ENCODE data around the gene BTG2. TPM values are rescaled to one million over a fixed set of nuclear protein-coding genes. Genes with fewer than 3 reads are reported as not detected.

The BTG2 gene
- total RNA-seq, 2 experiments from 2014 or later = 116 TPM

DNA sequence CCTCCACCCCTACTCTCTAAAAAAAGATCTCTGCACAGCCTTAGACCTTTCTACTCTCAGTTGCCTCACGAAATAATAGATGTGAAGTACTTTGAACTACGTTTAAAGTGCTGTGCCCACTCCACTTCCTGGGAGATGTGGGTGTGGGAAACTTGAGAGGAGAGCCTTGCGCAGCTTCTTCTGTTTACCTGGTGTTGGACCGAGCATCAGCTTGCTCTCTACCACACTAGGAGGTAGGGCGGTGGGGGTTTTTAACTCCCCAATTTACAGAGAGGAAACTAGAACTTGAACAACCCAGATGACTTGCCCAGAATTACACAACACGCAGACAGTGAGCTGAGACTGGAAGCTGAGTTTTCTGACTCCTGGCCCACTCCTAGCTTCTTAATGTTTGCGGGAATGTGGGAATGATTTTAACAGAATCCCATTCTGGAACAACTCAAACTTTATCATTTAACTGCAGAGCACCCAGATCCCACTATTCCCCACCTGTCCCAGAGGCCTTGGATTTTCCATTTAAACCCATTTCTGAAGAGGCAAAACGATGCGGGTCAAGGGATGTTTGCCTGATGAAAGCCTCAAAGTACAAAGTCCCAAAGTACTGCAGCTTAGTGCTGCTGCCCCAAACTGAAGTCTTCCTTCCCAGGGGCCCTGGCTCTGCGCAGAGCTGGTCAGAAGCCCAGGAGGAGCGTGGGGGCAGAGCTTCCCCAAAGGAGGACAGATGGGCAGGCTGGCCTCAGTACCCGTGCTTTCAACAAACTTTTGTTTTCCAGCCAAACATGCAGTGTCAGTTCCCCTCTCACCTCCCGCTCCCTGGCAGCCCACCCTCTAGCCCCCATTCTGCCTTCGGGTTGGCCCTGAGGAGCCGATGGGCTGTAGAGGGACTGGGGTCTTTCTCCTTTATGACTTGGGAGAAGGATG is 19.0 kb downstream of the BTG2 start:
- DNase-seq = peak; percentile 34
- H3K36me3 Mint-ChIP-seq (ENCODE audit: low read depth) = no peaks in the 10 kb centered on the region
- peak overlapping the region; percentile 67 for H3K27ac Mint-ChIP-seq
- H3K4me1 Mint-ChIP-seq = peaks cover 92% of the 10 kb centered on the region
- H3K4me3 Mint-ChIP-seq = peak overlapping the region; percentile 16
- H3K9me3 Mint-ChIP-seq = no peaks in the 10 kb centered on the region
- H3K27me3 Mint-ChIP-seq = no peaks in the 10 kb centered on the region
- ChIA-PET CTCF (interaction anchor here (0.6 to 12.4 kb wide), 13 partner anchors 14 to 163 kb away, joined by 3 to 238 read pairs (median 6); partner anchors contain the start of gene BTG2), POLR2A (interaction anchor here (1.2 to 10.2 kb wide), 7 partner anchors 12 to 302 kb away, joined by 4 to 433 read pairs (median 53); partner anchors contain the start of gene BTG2)

DNA sequence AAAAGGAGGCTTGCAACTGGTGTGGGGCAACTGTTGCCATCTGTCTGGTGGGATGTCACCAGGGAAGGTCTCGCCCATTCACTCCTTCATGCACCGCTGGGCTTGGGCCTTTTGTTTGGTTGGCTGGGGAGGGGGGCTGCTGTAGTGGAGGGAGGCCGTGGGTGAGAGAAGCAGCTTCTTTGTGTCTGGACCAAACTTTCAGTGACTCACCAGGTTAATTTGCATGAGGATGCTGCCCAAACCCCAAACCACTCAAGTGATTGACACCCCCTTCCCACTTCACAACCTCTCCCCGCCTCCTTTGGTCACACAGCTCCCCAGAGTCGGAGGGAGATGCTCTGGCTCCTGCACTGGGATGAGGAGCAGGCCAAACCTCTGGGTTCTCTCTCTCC is 19.7 kb downstream of the BTG2 start:
- peak; percentile 77 for DNase-seq
- Mint-ChIP-seq H3K27me3 (no peaks in the 10 kb centered on the region), H3K4me3 (peak overlapping the region; percentile 33), H3K4me1 (peaks cover 86% of the 10 kb centered on the region), H3K27ac (peak overlapping the region; percentile 47), H3K36me3 (ENCODE audit: low read depth) (no peaks in the 10 kb centered on the region), H3K9me3 (no peaks in the 10 kb centered on the region)
- CTCF ChIA-PET = interaction anchor here (0.6 to 12.4 kb wide), 14 partner anchors 11 to 162 kb away, joined by 3 to 238 read pairs (median 5); partner anchors contain the start of gene BTG2
- POLR2A ChIA-PET = interaction anchor here (1.2 to 10.2 kb wide), 7 partner anchors 11 to 301 kb away, joined by 4 to 433 read pairs (median 53); partner anchors contain the start of gene BTG2

DNA sequence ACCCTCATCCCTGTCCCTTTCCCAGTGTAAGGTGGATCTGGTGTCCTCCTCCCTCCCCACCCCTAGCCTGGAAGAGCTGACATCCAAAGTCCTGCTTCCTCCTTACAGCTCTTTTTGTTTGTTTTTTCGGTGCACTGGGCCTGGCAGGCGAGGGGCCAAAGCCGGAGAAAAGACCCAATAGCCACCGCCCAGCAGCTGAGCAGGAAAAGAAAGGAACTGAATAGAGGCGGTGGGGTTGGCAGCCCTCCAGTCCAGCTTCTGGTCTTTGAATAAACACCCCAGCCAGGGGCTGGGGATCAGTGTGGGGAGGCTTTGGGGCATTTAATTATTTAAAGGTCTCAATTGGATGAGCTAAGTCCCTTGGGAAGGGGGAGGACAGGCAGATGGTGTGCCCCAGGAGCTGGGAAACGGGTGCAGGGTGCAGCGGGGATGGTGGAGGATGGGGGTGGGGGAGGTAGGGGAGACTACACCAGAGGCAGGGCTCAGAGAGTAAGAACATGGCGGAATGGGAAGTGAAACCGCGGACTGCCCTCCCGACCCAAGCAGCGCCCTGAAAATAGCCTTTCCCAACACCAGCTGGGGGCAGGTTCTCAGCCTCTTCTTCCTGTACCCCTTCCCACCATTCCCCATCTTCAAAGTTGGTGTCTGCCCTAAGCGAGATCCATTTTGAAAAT is 20.2 kb downstream of the BTG2 start:
- POLR2A ChIA-PET = interaction anchor here (1.2 to 10.2 kb wide), 8 partner anchors 9 to 301 kb away, joined by 4 to 433 read pairs (median 50); partner anchors contain the start of gene BTG2
- peaks cover 80% of the 10 kb centered on the region for H3K4me1 Mint-ChIP-seq
- H3K36me3 Mint-ChIP-seq (ENCODE audit: low read depth) = no peaks in the 10 kb centered on the region
- H3K9me3 Mint-ChIP-seq = no peaks in the 10 kb centered on the region
- no peak for DNase-seq
- H3K27me3 Mint-ChIP-seq = no peaks in the 10 kb centered on the region
- CTCF ChIA-PET = interaction anchor here (0.7 to 12.4 kb wide), 12 partner anchors 12 to 162 kb away, joined by 3 to 238 read pairs (median 6); partner anchors contain the start of gene BTG2
- H3K27ac Mint-ChIP-seq = peak overlapping the region; percentile 47
- H3K4me3 Mint-ChIP-seq = peak overlapping the region; percentile 33

DNA sequence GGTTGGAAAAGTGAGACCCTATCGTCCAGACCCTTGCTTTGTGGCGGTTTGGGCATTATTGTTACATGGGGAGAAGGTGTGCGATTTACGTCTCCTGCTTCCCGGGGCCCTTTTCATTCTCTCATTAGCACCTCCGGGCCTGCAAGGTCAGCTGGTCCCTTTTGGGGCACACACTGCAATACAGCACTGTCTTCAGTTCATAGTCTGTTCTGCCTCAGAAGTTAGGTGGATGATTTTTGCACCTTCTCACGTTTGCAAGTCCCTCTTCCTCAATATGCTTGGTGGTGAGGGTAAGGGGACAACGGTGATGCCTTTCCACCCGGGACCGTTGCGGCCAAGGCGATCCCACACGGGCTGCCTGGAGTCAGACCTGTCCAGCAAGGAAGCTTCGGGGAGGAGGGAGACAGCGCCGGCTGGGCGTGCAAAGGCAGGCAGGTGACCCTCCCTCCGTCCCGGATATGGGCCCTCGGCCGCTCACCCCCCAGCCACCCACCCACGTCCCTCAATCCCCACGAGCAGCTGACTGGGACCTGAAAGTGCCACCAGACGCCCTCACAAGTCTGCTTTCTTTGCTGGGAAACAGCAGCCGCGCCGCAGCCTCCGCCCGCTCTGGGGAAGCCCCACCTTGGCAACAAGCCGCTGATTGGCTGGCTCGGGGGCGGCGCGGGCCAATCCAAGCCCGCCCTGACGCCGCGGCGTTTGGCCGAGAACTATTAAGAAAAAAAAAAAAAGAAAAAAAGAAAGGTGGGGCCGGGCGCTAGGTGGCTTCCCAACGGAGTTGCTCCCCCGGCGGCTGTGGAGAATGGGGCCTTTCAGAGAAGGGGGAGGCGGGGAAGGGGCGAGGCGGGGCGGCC is 21.7 kb downstream of the BTG2 start:
- peak; percentile 95 for DNase-seq
- no peaks in the 10 kb centered on the region for H3K36me3 Mint-ChIP-seq (ENCODE audit: low read depth)
- H3K27me3 Mint-ChIP-seq = no peaks in the 10 kb centered on the region
- ChIA-PET POLR2A (interaction anchor here (1.3 to 10.2 kb wide), 10 partner anchors 9 to 355 kb away, joined by 4 to 433 read pairs (median 36); partner anchors contain the start of gene BTG2), CTCF (interaction anchor here (0.6 to 12.4 kb wide), 19 partner anchors 10 to 161 kb away, joined by 3 to 238 read pairs (median 5); partner anchors contain the start of gene BTG2)
- peaks cover 65% of the 10 kb centered on the region for H3K4me1 Mint-ChIP-seq
- H3K4me3 Mint-ChIP-seq = peak overlapping the region; percentile 75
- no peaks in the 10 kb centered on the region for H3K9me3 Mint-ChIP-seq
- peak overlapping the region; percentile 95 for H3K27ac Mint-ChIP-seq

DNA sequence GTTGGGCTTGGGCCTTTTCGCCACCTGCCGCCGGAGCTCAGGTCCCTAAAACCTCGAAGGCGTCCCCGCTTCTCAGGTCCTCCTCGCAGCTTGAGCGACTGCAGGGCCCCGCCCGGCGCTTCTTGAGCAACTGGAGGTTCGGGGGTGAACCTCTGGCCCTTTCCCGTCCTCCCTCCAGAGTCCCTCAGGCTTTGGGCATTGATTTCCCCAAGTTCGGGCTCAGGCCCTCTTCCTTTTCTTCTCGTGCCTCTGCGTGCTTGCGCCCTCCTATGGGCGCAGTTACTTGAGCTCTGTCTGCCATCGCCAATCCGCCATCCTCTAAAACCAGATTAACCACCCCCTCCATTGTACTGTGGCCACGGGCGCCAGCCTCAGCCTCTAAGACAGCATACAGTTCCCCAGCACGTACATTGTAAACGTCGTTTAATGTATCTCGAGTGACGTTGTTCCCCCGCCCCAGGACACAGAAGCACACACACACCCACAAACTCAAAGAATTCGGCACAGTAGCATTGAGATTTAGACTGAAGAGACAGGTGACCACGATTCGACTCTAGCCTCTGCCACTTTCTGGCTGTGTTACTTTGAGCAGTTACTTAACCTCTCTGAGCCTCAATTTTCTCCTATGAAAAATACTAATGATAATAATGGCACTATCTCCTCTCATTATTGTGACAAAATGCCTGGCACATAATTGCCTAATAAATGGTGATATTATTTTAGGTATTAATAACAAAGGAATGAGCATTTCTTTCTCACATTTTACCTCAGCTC is 22.6 kb downstream of the BTG2 start:
- Mint-ChIP-seq H3K9me3 (no peaks in the 10 kb centered on the region), H3K4me1 (peaks cover 57% of the 10 kb centered on the region), H3K36me3 (ENCODE audit: low read depth) (no peaks in the 10 kb centered on the region), H3K27ac (peak overlapping the region; percentile 95), H3K4me3 (peak overlapping the region; percentile 75), H3K27me3 (no peaks in the 10 kb centered on the region)
- peak; percentile 80 for DNase-seq
- CTCF ChIA-PET = interaction anchor here (0.6 to 12.4 kb wide), 19 partner anchors 10 to 160 kb away, joined by 3 to 238 read pairs (median 5); partner anchors contain the start of gene BTG2
- POLR2A ChIA-PET = interaction anchor here (1.3 to 10.2 kb wide), 10 partner anchors 8 to 355 kb away, joined by 4 to 433 read pairs (median 36); partner anchors contain the start of gene BTG2

DNA sequence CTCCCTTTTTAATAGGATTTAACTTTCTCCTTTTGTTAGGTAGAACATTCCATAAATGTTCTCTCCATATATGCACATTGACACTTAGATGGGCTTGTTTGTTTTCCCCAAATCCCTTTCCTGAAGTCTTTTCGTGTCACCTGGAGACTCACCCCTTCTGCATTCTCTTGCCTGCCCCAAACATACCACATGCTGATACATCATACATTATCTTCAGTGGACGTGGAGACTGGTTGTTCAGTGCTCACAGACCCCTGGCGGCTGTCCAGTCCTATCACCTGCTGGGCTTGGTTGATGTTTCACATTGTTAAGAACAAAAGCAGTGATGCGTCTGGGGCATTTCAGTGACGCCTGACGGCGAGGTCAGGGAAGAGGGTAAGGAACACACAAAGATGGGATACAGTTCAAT is 23.4 kb downstream of the BTG2 start:
- Mint-ChIP-seq H3K9me3 (no peaks in the 10 kb centered on the region), H3K27me3 (no peaks in the 10 kb centered on the region), H3K36me3 (ENCODE audit: low read depth) (no peaks in the 10 kb centered on the region), H3K4me1 (peaks cover 49% of the 10 kb centered on the region), H3K4me3 (no peak overlapping the region), H3K27ac (no peak overlapping the region)
- POLR2A ChIA-PET = interaction anchor here (1.8 to 10.2 kb wide), 5 partner anchors 19 to 276 kb away, joined by 5 to 433 read pairs (median 94); partner anchors contain the start of gene BTG2
- CTCF ChIA-PET = interaction anchor here (1.4 to 12.4 kb wide), 7 partner anchors 9 to 59 kb away, joined by 4 to 238 read pairs (median 9); partner anchors contain the start of gene BTG2
- DNase-seq = no peak

DNA sequence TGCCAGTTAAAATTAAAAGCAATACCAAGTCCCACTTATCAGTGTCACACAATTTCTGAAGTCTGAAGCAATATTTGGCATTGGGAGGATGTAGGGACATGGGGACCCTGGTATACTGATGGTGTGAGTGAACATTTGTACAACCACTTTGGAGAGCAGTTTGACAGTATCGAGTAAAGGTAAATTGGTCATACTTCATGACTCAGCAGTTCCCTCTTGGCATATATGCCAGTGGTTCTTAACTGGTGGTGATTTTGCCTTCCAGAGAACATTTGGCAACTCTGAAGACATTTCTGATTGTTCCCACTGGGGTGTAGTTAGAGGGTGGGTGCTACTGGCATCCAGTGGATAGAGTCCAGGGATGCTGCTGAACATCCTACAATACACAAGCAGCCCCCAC is 25.9 kb downstream of the BTG2 start:
- no peaks in the 10 kb centered on the region for H3K9me3 Mint-ChIP-seq
- H3K27ac Mint-ChIP-seq = no peak overlapping the region
- H3K36me3 Mint-ChIP-seq (ENCODE audit: low read depth) = no peaks in the 10 kb centered on the region
- no peak overlapping the region for H3K4me3 Mint-ChIP-seq
- ChIA-PET CTCF (interaction anchor here (12.4 kb wide), 1 partner anchor 61 kb away, joined by 238 read pairs; no protein-coding TSS in a partner anchor), POLR2A (interaction anchor here (0.6 to 1.1 kb wide), 2 partner anchors 15 to 42 kb away, joined by 3 to 6 read pairs; no protein-coding TSS in a partner anchor)
- no peak for DNase-seq
- H3K27me3 Mint-ChIP-seq = no peaks in the 10 kb centered on the region
- H3K4me1 Mint-ChIP-seq = peaks cover 32% of the 10 kb centered on the region

DNA sequence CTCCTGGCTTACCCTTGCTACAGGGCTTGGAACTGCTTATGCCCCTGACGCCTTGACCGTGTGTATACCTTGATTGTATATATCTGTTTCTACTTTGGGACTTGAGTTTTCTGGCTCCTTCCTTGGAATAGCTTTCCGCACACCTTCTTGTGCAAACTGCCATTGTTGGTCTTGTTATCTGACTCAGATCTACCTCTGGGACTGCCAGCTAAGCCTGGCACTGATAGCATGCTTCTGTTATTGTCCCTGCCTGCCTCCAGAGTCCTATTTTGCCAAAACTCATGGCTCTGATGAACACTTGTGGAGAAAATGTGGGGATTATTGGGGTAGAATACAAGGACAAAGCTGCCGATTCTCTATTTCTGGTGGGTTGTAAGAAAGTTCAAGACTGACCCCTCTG is 30.2 kb downstream of the BTG2 start:
- no peak overlapping the region for H3K27ac Mint-ChIP-seq
- H3K4me1 Mint-ChIP-seq = peaks cover 23% of the 10 kb centered on the region
- H3K4me3 Mint-ChIP-seq = no peak overlapping the region
- no peaks in the 10 kb centered on the region for H3K36me3 Mint-ChIP-seq (ENCODE audit: low read depth)
- H3K9me3 Mint-ChIP-seq = no peaks in the 10 kb centered on the region
- H3K27me3 Mint-ChIP-seq = peaks cover 7% of the 10 kb centered on the region
- ChIA-PET POLR2A (interaction anchor here (0.6 to 5.8 kb wide), 11 partner anchors 10 to 68 kb away, joined by 3 to 48 read pairs (median 5); partner anchors contain the start of gene BTG2), CTCF (interaction anchor here (1.1 to 16.4 kb wide), 8 partner anchors 10 to 152 kb away, joined by 5 to 512 read pairs (median 66); no protein-coding TSS in a partner anchor)
- no peak for DNase-seq

DNA sequence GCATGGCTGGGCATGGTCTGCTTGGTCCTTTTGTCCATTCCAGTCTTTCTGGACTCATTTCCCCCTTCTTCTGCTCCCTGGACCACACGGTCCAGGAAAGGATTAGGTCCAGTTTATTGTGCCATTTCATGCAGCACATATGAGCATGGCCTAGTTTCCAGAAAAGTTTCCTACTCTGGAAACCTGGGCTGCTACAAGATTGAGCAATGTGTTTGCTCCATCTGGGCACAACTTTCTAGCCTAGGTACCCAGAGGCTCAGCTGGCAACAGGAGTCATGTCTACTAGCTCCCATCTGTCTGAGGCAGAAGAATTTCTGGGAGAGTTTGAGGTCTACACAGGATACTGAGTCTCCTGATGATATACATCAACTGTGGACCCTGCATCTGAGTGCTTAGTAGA is 30.8 kb downstream of the BTG2 start:
- POLR2A ChIA-PET = interaction anchor here (0.6 to 5.8 kb wide), 11 partner anchors 10 to 69 kb away, joined by 3 to 48 read pairs (median 5); partner anchors contain the start of gene BTG2
- no peaks in the 10 kb centered on the region for H3K9me3 Mint-ChIP-seq
- peaks cover 13% of the 10 kb centered on the region for H3K27me3 Mint-ChIP-seq
- no peak overlapping the region for H3K27ac Mint-ChIP-seq
- DNase-seq = no peak
- peaks cover 23% of the 10 kb centered on the region for H3K4me1 Mint-ChIP-seq
- H3K4me3 Mint-ChIP-seq = no peak overlapping the region
- CTCF ChIA-PET = interaction anchor here (1.1 to 16.4 kb wide), 8 partner anchors 10 to 151 kb away, joined by 5 to 512 read pairs (median 66); no protein-coding TSS in a partner anchor
- no peaks in the 10 kb centered on the region for H3K36me3 Mint-ChIP-seq (ENCODE audit: low read depth)

DNA sequence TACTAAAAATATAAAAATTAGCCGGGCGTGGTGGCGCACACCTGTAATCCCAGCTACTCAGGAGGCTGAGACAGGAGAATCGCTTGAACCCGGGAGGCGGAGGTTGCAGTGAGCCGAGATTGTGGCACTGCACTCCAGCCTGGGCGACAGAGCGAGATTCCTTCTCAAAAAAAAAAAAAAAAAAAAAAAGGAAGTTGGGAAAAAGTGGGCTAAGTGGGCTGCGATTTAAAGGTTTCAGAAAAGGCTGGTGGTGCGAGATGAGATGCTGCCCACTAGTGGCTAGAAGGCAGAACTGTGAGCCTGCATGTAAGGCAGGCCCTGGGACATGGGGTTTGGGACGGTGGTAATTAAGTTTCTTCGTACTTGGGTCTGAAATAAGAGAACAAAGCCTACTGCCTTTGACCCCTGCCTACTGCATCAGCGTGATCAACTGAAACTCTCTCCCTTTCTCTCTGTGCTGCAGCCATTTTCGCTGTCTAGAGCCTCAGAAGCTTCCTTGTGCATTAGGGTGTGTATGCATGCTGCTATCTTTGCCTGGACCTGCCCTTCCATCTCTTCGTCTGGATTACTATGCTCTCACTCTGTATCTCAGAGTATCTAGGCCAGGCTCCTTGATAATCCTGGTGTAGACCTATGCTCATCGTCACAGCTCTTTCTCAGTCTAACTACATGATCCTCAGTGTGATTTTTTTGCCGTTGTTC is 33.2 kb downstream of the BTG2 start:
- Mint-ChIP-seq H3K9me3 (no peaks in the 10 kb centered on the region), H3K27ac (no peak overlapping the region), H3K4me3 (no peak overlapping the region), H3K27me3 (peaks cover 34% of the 10 kb centered on the region), H3K4me1 (peaks cover 25% of the 10 kb centered on the region), H3K36me3 (ENCODE audit: low read depth) (no peaks in the 10 kb centered on the region)
- DNase-seq = peak; percentile 68
- POLR2A ChIA-PET = interaction anchor here (1.4 to 5.8 kb wide), 4 partner anchors 13 to 65 kb away, joined by 4 to 48 read pairs (median 4); no protein-coding TSS in a partner anchor
- CTCF ChIA-PET = interaction anchor here (0.6 to 16.4 kb wide), 19 partner anchors 13 to 1172 kb away, joined by 3 to 512 read pairs (median 6); no protein-coding TSS in a partner anchor
